HepG2 (cell line): Measurements from ENCODE around the gene EXOC5.
"Not testable (repeated sequence)": the region's sequence is repeated elsewhere in the genome, so short reads cannot be mapped to it uniquely, and the experiment has no call there.

ENCODE experiments used
- CTCF ChIP-seq: sonication (generic); formaldehyde crosslinking; IDR thresholded peaks from 2 replicates; pipeline ENCODE4 v1.5.0; 2020; ENCODE audit warnings: mild to moderate bottlenecking, missing genetic modification reagents, moderate library complexity
- NR0B2 ChIP-seq: sonication (generic); formaldehyde crosslinking; IDR thresholded peaks from 2 replicates; pipeline ENCODE4 v1.4.0; 2020; ENCODE audit warnings: mild to moderate bottlenecking, missing genetic modification reagents
- NR2C2 ChIP-seq: sonication (generic); formaldehyde crosslinking; IDR thresholded peaks from 2 replicates; pipeline ENCODE4 v1.4.0; 2020; ENCODE audit warnings: missing genetic modification reagents, mild to moderate bottlenecking, moderate library complexity, borderline replicate concordance
- SNAPC5 ChIP-seq: sonication (generic); formaldehyde crosslinking; IDR thresholded peaks from 2 replicates; pipeline ENCODE4 v1.8.1; 2023; ENCODE audit warnings: mild to moderate bottlenecking, missing genetic modification reagents, borderline replicate concordance
- YY1 ChIP-seq: IDR thresholded peaks from 2 replicates; pipeline ENCODE4 v1.6.1; 2011; ENCODE audit warnings: low read length, low read depth, moderate library complexity, mild to moderate bottlenecking; ENCODE audit not compliant: insufficient read depth, insufficient replicate concordance
- ZZZ3 ChIP-seq: sonication (generic); formaldehyde crosslinking; IDR thresholded peaks from 2 replicates; pipeline ENCODE4 v1.4.0; 2020; ENCODE audit warnings: missing genetic modification reagents, mild to moderate bottlenecking, borderline replicate concordance

GRCh38 chr14:57240115-57240514 is 28.6 kb downstream of the EXOC5 start:
- TF ChIP-seq ZZZ3 (CRISPR knock-in tag); YY1; CTCF (CRISPR knock-in tag); SNAPC5; NR2C2 (CRISPR knock-in tag); NR0B2: not testable (repeated sequence)
